Embryonic facial prominence (tissue), 1 donor: Measurements from ENCODE around the gene KIF5A.

Experiments
- DNase-seq: peaks from one replicate; pipeline ENCODE4 v3.0.0-alpha.2; 2016; ENCODE audit errors: extremely low spot score

KIF5A gene

GRCh38 chr12:57535764-57536596 is 13.9 kb upstream of the KIF5A start:
- DNase-seq: no peak

DNA sequence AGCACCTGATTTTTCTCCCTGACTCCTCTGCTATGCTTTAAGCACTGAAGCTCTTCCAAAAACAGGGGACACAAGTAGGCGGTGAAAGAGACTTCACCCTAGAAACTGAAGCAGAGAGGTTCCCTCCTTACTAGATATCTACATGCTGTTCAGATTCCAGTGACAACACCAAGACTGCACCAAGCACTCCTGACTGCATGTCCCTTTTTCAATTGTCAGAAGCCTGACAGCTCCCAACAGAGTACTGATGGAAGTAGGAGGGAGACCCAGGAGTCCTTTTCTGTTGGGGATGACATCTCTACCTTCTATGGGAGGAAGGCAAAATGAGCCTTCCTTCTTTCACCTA is 13.3 kb upstream of the KIF5A start:
- no peak for DNase-seq

DNA sequence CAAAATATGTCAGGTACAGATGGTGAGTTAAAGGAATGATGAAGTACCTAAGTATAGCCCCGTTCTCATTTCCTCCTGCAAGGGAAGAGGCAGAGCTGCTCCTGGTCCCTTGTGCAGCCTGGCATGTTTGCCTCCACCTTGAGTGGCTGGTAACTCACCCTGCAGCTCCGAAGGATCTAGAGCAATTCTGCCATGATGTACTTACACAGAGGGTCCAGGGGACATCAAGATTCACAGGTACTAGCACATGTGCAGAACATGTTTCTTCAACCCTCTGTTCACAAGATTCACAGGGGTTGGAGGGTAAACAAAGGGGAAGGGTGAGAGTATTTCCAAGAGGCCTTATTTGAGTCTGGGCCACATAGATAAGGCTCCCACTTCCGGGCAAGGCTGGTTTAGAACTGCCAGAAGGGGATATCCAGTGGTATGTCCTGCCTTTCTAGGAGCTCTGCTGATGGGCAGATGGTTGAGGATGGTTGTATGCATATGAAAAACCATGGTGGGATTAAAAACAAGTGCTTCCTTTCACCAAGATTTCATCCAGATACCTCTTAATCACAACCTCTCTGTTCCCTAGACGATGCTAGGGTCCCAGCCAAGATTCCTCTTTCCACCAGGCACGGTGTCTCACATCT is 10.6 kb upstream of the KIF5A start:
- no peak for DNase-seq

DNA sequence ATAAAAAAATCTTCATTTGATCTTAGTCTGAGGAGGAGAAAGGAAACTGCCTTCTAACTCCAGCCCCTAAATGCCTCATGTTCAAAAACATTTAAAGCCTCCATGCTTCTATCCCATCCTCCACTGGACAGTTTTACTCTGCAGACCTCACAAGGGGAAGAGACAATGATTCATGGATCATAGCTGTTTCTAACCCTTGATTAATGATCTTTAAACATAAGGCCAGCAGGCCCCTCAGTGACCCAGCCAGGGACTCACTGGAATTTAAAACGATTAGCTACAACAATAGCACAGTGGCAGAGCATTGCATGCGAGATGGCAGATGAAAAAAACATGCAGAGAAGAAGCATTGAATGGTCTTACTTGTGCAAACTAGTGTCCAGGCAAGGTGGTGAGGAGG is 8.8 kb upstream of the KIF5A start:
- DNase-seq: no peak

DNA sequence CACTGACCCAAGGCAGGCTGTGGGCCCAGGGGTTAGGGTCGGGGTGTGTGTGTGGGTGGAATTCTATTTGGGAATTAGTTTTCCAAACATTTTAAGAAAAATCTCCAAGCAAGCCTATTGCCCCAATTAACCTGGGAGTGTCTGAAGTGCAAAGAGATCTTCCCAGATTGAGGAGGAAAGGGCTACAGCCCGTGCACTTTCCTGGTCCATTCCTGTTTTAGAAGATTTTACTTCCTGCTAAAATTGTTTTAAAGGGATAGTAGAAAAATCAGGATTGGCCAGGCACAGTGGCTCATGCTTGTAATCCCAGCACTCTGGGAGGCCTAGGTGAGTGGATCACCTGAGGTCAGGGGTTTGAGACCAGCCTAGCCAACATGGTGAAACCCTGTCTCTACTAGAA is 8.1 kb upstream of the KIF5A start:
- DNase-seq: no peak

DNA sequence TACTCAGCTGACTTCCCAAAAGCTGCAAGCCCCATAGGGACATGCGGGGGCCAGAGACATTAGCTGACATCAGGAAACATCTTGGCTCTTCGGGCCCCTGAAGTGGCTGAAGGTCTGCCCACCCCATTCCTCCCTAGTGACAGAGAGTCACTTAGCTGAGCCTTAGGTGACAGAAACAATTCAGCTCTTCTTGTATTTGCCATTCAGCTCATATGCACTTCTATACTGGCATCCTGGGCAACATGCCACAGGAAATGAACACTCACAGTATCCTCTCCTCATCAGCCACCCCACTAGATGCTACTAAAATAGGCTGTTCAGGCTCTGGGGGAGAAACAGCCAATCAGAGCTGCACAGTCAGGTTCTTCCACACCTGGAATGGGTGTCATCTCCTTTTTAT is 6.3 kb upstream of the KIF5A start:
- DNase-seq: no peak

- DNase-seq: no peak
Measured at GRCh38 chr12:57545809-57546437, 3.9 kb upstream of the KIF5A start.

- DNase-seq: peak; percentile 97
Measured at GRCh38 chr12:57546438-57547287, 3.2 kb upstream of the KIF5A start, which contains the start of gene DCTN2. TSS of gene DCTN2 (minus strand) at chr12:57547192. CDS start at chr12:57547063, 129 bp downstream.

DNA sequence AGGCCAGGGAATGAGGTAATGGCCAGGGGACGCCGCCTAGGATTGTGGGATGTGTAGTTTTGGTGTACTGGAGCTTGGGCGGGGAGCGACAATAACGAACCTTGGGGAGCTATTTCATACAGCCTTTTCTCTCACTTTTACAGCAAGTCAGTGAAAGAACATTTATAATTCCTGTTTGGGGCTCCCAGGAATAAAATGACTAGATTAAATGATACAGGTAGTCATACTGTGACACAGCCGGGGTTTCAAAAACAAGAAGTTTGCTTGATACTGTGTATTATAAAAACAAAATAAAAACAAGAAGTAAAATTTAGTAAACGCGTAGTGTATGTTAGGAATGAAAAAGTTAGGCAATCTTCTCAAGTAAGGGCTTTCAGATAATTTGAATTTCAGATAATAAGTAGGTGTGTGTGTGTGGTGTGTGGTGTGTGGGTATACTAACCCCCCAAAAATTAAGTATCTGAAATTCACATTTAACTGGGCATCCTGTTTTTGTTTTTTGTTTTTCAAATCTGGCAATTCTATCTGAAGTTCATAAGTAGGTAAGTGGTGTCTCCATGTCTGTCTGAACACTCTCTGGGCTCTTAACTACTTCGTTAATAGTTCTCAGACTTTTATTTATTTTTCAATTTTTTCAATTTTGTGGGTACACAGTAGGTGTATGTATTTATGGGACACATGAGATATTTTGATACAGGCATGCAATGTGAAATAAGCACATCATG is 2.4 kb upstream of the KIF5A start:
- DNase-seq: no peak

- no peak for DNase-seq
Measured at GRCh38 chr12:57548013-57548315, 1.9 kb upstream of the KIF5A start.

GRCh38 chr12:57548488-57548887 is 1.4 kb upstream of the KIF5A start:
- DNase-seq: no peak

DNA sequence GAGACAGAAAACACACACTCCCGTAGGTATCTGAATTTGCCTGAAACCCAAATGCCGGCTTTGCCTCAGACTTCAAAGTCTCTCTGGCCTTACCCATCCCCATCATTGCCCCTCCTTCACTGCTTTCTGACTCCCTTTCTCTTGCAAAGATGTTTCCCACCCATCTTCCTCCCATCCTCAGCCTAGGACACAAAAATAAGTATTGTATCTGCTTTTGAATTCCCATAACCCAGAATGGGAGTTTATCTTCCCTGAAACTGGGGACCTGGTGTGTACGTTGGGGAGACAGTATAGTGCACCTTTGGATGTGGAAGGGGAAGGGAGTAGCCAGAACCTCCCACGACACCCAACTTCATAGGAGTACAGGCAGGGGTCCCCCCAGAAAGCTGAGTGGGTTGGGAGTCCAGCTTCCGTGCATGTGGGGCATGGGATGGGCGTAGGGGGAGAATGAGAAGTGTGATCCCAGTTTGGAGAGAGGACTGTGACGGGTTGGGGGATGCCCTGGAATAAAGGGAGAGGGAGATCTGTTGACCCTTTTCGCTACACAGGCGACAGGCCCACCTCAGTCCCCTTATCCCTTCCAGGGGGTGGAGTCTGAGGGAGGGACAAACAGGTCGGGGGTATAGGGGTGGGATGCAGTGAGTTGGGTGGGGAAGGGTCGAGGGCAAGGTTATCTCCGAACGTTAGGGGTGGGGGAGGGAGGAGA is 488 bp upstream of the KIF5A start:
- DNase-seq: no peak

DNA sequence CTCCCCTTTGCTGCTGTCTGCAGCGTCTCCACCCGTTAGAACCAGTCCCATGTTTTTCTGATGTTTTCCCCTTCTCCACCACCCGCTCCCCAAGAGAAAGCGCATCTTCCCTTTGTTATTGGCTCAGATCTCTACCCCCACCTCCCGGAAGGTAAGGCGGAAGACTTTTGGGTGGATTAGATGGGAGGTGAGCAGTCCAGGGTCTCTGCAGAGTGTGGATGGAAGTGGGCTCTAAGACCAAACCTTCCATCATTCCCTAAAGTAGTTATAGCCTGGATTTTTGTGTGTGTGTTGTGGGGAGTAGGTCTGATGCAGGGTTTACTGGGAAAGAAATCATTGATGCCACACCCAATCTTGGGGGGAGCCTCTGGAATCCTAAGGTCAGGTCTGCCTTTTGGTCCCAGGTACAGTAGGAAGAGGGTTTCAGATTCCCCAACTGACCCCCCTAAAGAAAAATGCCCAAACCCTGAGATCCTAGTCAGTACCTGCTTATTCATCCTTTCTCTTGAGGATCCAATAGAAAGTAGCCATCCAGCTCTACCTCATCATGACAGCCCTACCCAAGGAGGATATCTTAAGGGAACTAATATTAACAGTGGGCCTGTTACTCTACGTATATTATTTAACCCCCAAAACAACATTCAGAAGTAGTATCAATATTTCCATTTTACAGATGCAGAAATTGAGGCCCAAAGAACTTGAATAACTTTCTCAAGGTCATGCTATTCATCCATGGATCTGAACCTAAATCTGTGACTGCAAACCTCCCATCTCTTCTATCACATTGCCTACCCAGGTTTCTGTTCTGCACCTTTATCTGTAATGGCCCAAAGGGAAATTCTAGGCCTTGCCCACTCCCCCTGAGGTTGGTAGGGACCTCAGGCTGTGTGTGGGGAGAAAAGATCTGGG is 1.1 kb downstream of the KIF5A start:
- no peak for DNase-seq

DNA sequence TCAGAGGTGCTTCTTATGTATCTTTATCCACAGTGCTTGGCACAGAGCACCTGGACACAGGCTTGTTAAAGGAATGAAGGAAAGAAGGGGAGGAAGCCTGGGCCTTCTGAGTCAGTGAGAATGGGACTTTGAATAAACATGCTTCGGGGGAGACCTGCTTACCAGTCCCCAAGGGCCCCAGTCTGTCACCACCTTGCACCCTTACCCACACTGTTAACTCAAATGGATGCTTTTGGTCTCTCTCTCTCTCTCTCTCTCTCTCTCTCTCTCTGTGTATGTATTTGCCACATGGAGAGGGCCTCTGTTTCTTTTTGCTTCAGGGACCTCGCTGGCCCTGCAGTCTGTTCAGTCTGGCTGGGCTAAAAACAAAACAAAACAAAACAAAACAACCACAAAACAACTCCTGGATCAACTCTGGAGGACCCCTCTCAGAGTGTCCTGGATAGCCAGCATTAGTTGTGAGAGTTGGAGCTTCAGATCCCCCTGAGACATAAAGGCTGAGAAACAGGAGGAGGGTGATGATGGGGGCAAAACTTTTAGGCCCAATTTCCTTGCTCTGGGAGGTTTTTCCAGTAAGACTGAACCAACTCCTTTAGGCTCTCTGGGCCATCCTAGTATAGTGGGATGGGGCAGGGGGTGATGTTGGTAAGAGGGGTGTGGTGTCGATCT is 1.9 kb downstream of the KIF5A start:
- DNase-seq: no peak

- no peak for DNase-seq
Measured at GRCh38 chr12:57552306-57552651, 2.4 kb downstream of the KIF5A start.

GRCh38 chr12:57552835-57553313 is 3.0 kb downstream of the KIF5A start:
- DNase-seq: no peak

DNA sequence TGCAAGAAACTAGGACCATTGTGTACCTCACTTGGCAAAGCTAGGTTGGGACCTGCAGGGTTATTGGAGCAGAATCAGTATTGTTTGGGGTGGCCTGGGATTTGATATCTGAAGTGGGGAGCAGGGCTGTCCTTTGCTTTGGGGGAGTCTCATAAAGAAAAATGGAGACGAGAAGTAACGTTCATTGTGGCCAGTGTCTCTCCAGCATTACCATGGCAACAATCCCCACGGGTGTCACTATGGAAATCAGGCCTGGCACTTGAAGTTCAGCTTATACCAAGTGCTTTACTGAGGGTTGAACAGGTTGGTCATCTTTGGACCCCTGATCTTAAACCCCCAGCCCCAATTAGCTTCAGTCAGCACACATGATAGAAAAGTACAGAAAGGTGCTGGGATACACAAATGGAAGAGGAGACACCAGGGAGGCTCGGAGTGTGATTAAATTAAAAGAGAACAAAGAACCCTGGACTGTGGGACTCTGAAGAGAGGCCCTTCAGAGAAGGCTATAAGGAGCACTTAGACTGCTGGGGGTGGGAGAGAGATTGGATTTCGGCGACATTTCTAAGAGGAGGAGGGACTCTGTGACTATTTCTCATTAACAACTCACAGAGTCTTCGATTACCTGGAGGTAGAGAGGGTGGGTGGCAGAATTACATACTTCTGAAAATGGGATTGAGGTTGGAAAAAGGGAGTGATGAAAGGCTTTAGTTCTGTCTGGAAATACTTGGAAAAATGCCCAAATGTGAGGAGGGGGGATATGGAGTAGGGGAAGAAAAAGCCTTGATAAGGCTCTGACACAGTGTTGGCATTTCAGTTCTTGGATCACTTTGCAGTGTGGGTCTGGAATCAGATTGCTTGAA is 3.7 kb downstream of the KIF5A start:
- DNase-seq: no peak

- no peak for DNase-seq
Measured at GRCh38 chr12:57554453-57554852, 4.6 kb downstream of the KIF5A start.
